GM12892 (cell line): Measurements from ENCODE around the gene ANXA5.

Experiments
- DNase-seq: peaks from one replicate; pipeline ENCODE4 v3.0.0; 2011; ENCODE audit not compliant: insufficient read length
- FAIRE-seq: peaks from 2 replicates; lab custom pipeline; 2011; peaks lifted over from hg19 to GRCh38; lab: Jason Lieb, UNC
- POLR2A ChIP-seq: IDR thresholded peaks from 2 replicates; pipeline ENCODE4 v1.6.1; 2011; ENCODE audit warnings: low read depth, low read length, control low read depth
- POLR2AphosphoS5 ChIP-seq: IDR thresholded peaks from 2 replicates; pipeline ENCODE4 v1.6.1; 2011; ENCODE audit warnings: low read depth, low read length, control low read depth
- TAF1 ChIP-seq: IDR thresholded peaks from 2 replicates; pipeline ENCODE4 v1.6.1; 2011; ENCODE audit warnings: low read depth, mild to moderate bottlenecking, control low read depth, low read length, borderline replicate concordance

Gene ANXA5

GRCh38 chr4:121707344-121707743 lies 10.6 kb upstream of the ANXA5 start:
- TF ChIP-seq TAF1 (no peak), POLR2AphosphoS5 (no peak), POLR2A (no peak)
- no peak for FAIRE-seq
- DNase-seq = no peak

GRCh38 chr4:121706595-121707021 lies 9.8 kb upstream of the ANXA5 start:
- FAIRE-seq (no peak), DNase-seq (no peak)
- no peak for TF ChIP-seq POLR2AphosphoS5
- no peak for TF ChIP-seq POLR2A
- no peak for TF ChIP-seq TAF1

DNA sequence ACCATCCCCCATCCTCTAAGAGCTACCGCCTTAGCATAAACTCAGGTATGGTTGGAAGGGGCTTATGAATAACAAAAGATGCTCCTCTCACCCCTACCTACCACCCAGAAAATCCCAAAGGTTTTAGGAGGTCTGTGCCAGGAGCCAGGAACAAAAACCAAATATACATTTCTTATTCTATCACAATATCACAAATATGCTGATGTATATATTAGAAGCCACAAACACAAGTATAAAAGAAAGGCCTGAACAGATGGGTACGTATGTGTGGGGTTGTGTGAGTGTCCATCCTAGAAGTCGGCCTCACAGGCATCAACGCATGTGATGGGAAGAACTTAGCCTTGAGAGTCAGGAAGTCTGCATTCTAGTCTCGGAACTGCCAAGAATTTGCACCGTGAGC lies 8.7 kb upstream of the ANXA5 start:
- FAIRE-seq (peak; percentile 67), DNase-seq (no peak)

DNA sequence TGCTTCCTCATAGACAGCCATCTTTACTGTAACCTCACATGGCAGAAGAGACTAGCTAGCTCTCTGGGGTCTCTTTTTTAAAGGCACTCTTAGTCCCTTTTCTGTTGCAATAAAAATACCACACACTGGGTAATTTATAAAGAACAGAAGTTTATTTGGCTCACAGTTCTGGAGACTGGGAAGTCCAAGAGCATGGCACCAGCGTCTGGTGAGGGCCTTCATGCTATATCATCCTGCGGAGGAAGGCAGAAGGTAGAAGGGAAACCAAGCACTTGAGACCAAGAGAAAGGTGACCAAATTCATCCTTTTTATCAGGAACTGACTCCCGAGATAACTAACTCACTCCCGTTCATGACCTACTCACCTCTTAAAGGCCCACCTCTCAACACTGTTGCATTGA lies 5.4 kb upstream of the ANXA5 start:
- no peak for DNase-seq
- no peak for FAIRE-seq
- TF ChIP-seq POLR2AphosphoS5 = no peak
- TF ChIP-seq POLR2A = no peak
- TF ChIP-seq TAF1 = no peak

More for the DNA sequence above, 8.7 kb upstream of the ANXA5 start:
- TF ChIP-seq POLR2AphosphoS5 = no peak
- TF ChIP-seq POLR2A = no peak
- no peak for TF ChIP-seq TAF1

DNA sequence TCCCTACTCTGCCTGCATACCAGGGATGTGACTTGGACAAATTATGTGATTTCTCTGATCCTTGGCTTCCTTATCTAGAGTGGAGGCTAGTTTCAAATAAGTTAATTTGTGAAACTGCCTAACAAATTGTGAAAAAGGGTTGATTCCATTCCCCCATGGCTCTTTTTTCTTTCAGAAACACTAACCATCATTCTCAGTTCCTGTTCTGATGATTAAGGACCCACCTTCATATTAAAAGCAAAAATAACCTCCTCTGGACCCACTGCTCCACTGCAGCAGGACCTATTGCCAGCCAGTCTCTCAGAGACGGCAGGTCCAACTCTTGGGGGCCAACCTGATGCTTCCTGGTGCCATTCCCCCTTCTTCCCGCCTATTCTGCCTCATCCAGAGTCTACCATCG lies 4.5 kb upstream of the ANXA5 start:
- no peak for DNase-seq
- TF ChIP-seq TAF1 (no peak), POLR2AphosphoS5 (no peak)

GRCh38 chr4:121698236-121698671 lies 1.5 kb upstream of the ANXA5 start:
- no peak for TF ChIP-seq POLR2AphosphoS5
- TF ChIP-seq TAF1 = no peak
- no peak for TF ChIP-seq POLR2A
- DNase-seq = no peak
- no peak for FAIRE-seq

More for the DNA sequence above, 4.5 kb upstream of the ANXA5 start:
- peak; percentile 14 for FAIRE-seq

GRCh38 chr4:121697564-121697963 lies 784 bp upstream of the ANXA5 start:
- TF ChIP-seq POLR2AphosphoS5 (no peak), TAF1 (no peak), POLR2A (no peak)
- DNase-seq (no peak), FAIRE-seq (peak; percentile 51)

GRCh38 chr4:121696170-121696580 lies 605 bp downstream of the ANXA5 start:
- FAIRE-seq (no peak), DNase-seq (no peak)
- no peak for TF ChIP-seq POLR2A
- no peak for TF ChIP-seq TAF1
- TF ChIP-seq POLR2AphosphoS5 = no peak

- FAIRE-seq (no peak), DNase-seq (no peak)
- no peak for TF ChIP-seq POLR2A
- TF ChIP-seq TAF1 = no peak
These were observed 2.9 kb downstream of the ANXA5 start for GRCh38 chr4:121693886-121694285.

- TF ChIP-seq POLR2AphosphoS5 = no peak
- TF ChIP-seq TAF1 = no peak
- no peak for TF ChIP-seq POLR2A
- DNase-seq (no peak), FAIRE-seq (no peak)
These were observed 3.3 kb downstream of the ANXA5 start for GRCh38 chr4:121693450-121693849.

DNA sequence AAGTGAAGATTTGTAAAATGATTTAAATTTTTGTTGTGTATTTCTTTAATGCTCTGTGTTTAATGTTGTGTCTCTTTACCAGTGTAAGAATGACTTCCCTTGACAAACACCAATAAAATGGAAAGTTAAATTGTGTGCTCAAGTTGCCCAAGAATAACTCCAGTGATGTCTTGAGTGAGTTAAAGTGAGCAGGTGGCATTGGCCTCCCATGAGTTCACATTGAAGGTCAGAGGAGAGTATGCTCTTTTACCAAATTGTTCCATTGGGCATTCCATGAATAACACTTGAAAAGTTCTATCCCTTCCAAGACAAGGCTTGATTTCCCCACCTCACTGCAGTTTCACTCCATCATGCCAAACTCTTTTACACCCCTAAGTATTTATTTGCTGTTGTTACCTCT lies 4.5 kb downstream of the ANXA5 start:
- FAIRE-seq (no peak), DNase-seq (no peak)
- TF ChIP-seq POLR2A (no peak), TAF1 (no peak), POLR2AphosphoS5 (no peak)

- no peak for DNase-seq
- no peak for TF ChIP-seq POLR2AphosphoS5
- no peak for FAIRE-seq
These were observed 6.8 kb downstream of the ANXA5 start for GRCh38 chr4:121690001-121690400.

DNA sequence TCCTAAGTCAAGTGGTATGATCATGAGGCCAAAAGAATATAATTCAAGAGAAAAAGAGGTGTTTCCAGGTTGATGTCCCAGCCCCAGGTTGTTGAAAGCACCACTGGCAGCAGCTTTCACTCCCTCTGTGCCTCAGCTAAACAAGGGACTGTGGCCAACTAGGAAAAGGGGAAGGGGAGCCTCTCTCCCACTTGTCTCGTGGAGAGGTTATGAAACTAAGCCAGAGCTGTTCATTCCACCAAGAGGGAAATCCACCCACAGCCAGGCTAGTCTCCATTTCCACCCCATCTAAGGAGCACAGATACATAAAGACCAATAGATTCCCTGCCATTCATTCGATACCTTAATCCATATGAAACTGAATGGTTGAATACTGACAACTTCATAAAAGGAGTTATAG lies 8.1 kb downstream of the ANXA5 start:
- TF ChIP-seq POLR2AphosphoS5 = no peak
- TF ChIP-seq TAF1 = no peak
- TF ChIP-seq POLR2A = no peak
- DNase-seq (no peak), FAIRE-seq (no peak)

DNA sequence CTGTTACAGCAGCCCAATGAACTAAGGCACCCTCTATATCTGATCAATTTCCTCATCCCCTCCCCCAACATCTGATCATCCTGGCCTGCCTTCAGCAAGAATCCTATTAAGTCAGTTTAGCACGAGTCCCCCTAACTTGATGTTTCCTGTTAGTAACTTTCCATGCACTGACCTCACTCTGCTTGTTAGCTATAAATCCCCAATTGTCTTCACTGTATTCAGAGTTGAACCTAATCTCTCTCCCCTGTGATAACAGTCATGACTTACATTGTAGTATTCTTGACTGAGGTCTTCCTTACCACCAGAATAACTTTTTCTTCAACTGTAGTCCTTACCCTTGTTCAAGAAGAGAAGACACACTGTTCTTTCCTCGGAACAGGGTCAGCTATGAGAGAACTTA lies 8.5 kb downstream of the ANXA5 start:
- DNase-seq = no peak
- FAIRE-seq = no peak
- no peak for TF ChIP-seq TAF1
- no peak for TF ChIP-seq POLR2AphosphoS5
- TF ChIP-seq POLR2A = no peak

DNA sequence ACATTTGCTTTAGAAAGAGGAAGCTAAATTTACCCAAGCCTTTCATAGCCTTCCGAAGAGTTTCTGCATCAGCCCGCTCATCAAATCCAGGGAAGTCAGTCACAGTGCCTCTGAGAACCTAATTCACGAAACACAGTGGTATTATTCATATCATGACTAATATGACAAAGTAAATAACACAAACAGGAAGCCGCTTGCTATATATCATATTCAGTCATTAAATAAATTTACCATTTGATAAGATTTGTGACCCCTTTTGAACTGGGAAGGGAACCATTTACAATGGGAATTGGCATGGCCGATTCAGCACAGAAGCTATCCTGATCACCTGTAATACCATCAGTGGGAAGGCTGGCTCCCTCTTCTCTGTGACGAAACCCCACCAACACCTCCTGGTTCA lies 10.5 kb downstream of the ANXA5 start:
- TF ChIP-seq TAF1 = no peak
- no peak for TF ChIP-seq POLR2A
- TF ChIP-seq POLR2AphosphoS5 = no peak
- FAIRE-seq = no peak
- no peak for DNase-seq
